Ramos (cell line): Measurements from ENCODE around the gene TRIP12.
"Not testable (repeated sequence)": the region's sequence is repeated elsewhere in the genome, so short reads cannot be mapped to it uniquely, and the experiment has no call there.

Source experiments
- in situ Hi-C: fragments of 300-500 bp; cut with MboI; formaldehyde crosslinking; loops from one replicate; pipeline ENCODE4 v1.14.3; 2022; ENCODE audit warnings: low sequenced_read_pairs; ENCODE audit not compliant: unreplicated experiment

TRIP12 gene

GRCh38 chr2:229783108-229783721, 138.6 kb downstream of the TRIP12 start:
- in situ Hi-C loops: no loop called here

- in situ Hi-C loops: no loop called here
These were observed 140.7 kb downstream of the TRIP12 start for GRCh38 chr2:229780856-229781773.

- in situ Hi-C loops: no loop called here
These were observed 142.2 kb downstream of the TRIP12 start for GRCh38 chr2:229779650-229780049.

- in situ Hi-C loops: no loop called here
These were observed 144.1 kb downstream of the TRIP12 start for GRCh38 chr2:229777716-229778115.

GRCh38 chr2:229775614-229776313, 146.0 kb downstream of the TRIP12 start:
- in situ Hi-C loops: no loop called here

GRCh38 chr2:229774237-229774636, 147.6 kb downstream of the TRIP12 start:
- in situ Hi-C loops: no loop called here

GRCh38 chr2:229768235-229768634, 153.6 kb downstream of the TRIP12 start:
- in situ Hi-C loops: no loop called here

GRCh38 chr2:229765721-229766120, 156.1 kb downstream of the TRIP12 start:
- in situ Hi-C loops: no loop called here

- in situ Hi-C loops: no loop called here
These were observed 160.1 kb downstream of the TRIP12 start for GRCh38 chr2:229761663-229762062.

- in situ Hi-C loops: not testable (repeated sequence)
These were observed 164.3 kb downstream of the TRIP12 start for GRCh38 chr2:229757462-229757861.

- in situ Hi-C loops: no loop called here
These were observed 168.7 kb downstream of the TRIP12 start for GRCh38 chr2:229752970-229753729.

- in situ Hi-C loops: no loop called here
These were observed 172.0 kb downstream of the TRIP12 start for GRCh38 chr2:229749779-229750178.

GRCh38 chr2:229748950-229749349, 172.9 kb downstream of the TRIP12 start:
- in situ Hi-C loops: no loop called here

GRCh38 chr2:229742691-229743090, 179.1 kb downstream of the TRIP12 start:
- in situ Hi-C loops: not testable (repeated sequence)

GRCh38 chr2:229740279-229740678, 181.5 kb downstream of the TRIP12 start:
- in situ Hi-C loops: no loop called here

- in situ Hi-C loops: no loop called here
These were observed 183.7 kb downstream of the TRIP12 start for GRCh38 chr2:229738024-229738625.

GRCh38 chr2:229734410-229734809, 187.4 kb downstream of the TRIP12 start:
- in situ Hi-C loops: no loop called here

GRCh38 chr2:229733611-229734245, 188.1 kb downstream of the TRIP12 start:
- in situ Hi-C loops: no loop called here

- in situ Hi-C loops: no loop called here
These were observed 188.9 kb downstream of the TRIP12 start for GRCh38 chr2:229732897-229733296.
